Left renal cortex interstitium (tissue), 4 donors: Measurements from ENCODE around the gene MT2A. TPM values are rescaled to one million over a fixed set of nuclear protein-coding genes. Genes with fewer than 3 reads are reported as not detected.

Source experiments
- DNase-seq, 4 donors: peaks; one replicate each; pipeline ENCODE4 v3.0.0-alpha.2; 2013; ENCODE audit warnings: low read depth in 4 of 4, low spot score in 2 of 4, missing footprints in 1 of 4
- polyA plus RNA-seq, 4 donors: library from polyadenylated mRNA; unstranded; fragments of 120-200 nt; gene quantifications; one replicate each; pipeline ENCODE4 v1.2.1, GENCODE V29; 2013; ENCODE audit not compliant: insufficient read length in 4 of 4

The MT2A gene
- polyA plus RNA-seq, 4 donors, result 26.1 to 41.7 (median 31.1) TPM

GRCh38 chr16:56594292-56594619, 14.1 kb upstream of the MT2A start:
- no peak for DNase-seq

GRCh38 chr16:56600398-56600999, 7.9 kb upstream of the MT2A start:
- DNase-seq, result no peak

DNA sequence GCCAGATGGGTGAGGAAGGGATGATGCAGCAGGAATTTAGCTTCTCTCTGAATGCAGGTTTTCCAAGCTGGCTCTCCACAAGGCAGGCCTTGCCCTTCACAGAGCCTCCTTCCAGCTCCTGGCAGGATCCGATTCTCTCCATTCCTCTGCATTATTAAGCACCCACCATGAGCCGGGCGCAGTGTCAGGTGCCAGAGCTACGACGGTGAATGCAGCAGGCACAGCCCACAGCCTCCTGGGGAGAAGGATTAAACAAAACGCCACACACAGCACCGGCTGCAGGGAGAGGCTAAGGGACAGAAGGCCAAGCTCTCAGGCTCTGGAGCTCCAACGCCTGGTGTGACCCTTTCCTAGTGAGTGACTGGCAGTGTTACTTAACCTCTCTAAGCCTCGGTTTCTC, 7.1 kb upstream of the MT2A start:
- no peak for DNase-seq

GRCh38 chr16:56603589-56603988, 4.8 kb upstream of the MT2A start:
- DNase-seq, result no peak

DNA sequence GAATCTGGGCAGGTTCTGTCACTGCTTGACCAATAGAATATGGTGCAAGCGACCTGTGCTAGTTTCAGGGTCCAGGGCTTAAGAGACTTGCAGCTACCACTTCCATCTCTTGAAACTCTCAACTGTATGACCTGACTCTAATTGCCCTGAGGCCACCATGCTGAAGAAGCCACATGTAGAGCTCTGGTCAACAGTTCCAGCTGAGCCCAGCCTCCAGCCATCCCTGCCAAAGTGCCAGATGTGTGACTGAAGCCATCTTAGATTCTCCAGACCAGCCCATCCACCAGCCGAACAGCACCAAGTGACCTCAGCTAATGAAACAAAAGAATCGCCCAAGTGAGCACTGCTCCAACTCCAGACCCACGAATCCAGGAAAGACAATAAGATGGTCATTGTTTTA, 3.4 kb upstream of the MT2A start:
- DNase-seq, result no peak

GRCh38 chr16:56605475-56605874, 2.9 kb upstream of the MT2A start:
- DNase-seq, result no peak

DNA sequence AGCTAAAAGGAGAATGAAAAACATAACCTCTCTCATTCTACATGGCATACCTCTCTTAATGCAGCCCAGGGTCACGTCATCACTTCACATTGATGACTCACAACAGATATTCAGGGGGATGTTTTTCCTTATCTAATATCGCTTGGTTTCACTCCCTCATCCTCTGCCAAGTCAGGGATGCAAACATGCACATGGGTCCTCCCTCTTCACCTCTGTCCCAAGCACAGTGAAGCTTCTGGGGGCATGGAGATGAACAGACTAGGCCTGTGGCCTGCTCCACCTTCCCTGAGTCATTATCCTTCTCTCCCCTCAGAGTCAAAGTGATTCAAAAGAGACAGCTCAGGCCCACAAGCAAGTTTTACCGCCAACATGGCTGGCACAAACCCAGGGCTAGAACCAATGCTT, 2.3 kb upstream of the MT2A start:
- DNase-seq, result no peak

DNA sequence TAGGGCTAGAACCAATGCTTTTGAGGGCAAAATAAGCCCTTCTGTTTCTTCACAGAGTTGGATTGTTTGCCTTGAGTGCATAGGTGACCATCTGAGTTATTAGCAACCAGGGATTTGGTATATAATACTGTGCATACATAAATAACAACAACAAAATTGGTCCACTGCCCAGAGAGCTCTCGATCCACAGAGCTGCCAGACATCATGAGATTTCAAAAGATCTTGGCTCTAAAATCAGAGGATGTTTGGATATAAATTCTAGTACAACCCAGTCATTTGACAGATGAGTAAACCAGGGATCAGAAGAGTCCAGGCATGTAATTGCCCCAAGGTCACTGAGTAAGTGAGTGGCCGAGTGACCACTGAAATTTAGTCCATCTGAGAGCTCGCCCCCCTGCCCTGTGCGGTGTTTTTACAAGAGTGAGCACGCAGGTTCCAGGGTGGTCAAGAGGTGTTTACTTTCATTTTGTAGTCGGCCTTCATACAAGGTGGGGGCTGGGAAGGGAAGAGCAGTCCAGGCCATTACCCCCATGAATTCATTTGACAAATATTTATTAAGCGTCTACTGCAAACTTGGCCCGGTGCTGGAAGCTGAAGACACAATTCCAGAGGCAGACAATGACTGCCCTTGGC, 1.8 kb upstream of the MT2A start:
- DNase-seq, result peak in 1 of 4 donors; percentile 56

DNA sequence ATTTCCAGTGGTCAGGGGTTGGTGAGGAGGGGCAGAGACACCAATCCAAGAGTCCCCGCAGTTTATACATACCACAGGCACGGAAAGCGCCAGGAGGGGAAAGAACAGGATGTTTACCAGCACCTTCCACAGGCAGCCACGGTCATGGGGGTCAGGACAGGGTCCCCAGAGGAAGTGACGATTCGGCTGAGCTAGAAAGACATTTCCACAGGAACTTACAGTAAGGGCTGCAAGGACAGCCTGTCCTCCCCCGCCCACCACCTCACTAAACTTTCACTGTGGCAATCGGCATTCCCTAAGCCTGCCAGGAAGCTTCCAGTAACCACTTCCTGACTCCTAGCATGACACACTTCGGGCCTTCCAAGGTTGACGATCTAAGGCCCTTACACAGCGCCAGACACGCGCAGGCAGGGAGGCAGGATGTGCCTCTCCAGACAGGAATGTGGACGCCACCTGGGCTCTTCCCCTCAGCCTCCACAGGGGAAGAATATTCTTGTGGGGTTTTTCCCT, 1.2 kb upstream of the MT2A start:
- peak in 1 of 4 donors; percentile 27 for DNase-seq

DNA sequence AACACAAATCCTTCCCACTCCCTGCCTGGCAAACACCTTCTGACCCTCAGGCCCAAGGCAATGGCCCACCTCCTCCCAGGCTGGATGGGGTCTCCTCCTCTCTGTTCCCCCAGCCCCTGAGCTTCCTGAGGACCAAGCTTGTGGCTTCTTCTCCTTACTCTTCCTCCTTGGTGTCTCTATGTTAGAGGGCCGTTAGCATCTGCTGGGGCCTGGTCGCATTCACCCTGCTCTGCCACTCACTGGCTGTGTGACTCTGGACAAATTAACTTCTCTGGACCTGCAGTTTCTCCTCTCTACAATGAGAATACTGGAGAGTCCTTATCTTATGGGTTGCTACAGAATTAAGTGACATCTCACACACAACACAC, 725 bp upstream of the MT2A start:
- DNase-seq, result no peak

DNA sequence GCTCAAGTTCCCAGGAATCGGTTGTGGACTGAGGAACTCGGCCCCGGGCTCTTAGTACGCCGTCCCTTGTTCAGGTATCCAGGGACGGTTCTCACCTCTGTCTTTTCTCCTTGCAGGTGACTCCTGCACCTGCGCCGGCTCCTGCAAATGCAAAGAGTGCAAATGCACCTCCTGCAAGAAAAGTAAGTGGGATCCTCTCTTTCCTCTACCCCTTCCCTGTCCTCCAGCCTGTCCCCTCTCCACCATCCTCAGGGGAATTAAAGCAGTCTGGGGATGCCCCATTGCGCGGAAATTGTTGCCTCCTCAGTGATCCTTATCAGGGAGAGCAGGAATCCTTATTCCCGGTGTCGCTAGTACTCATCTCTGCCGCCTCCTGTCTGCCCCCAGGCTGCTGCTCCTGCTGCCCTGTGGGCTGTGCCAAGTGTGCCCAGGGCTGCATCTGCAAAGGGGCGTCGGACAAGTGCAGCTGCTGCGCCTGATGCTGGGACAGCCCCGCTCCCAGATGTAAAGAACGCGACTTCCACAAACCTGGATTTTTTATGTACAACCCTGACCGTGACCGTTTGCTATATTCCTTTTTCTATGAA, 585 bp downstream of the MT2A start:
- no peak for DNase-seq

DNA sequence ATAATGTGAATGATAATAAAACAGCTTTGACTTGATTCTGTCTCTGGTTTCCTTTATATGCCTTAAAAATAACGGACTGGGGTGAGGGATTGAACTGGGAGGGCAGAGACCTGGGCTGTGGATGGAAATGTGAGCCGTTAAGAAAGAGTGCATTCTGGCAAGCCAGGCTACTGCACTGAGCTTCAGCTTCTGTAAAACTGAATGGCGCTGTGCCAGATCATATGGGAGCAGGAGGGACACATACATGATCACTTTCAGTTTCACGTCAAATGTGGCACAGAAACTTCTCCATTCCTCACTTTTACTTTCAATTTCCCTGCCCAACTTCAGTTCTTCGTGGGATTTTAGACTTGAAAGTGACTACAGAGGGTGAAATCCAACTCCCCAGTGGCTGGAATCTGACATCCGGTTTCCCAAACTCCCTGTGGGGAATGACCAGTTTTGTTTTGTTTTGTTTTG, 1.1 kb downstream of the MT2A start:
- peak in 1 of 4 donors; percentile 59 for DNase-seq

- no peak for DNase-seq
Observed at GRCh38 chr16:56610017-56610608, 1.7 kb downstream of the MT2A start.

- DNase-seq, result no peak
Observed at GRCh38 chr16:56610609-56611111, 2.3 kb downstream of the MT2A start.

DNA sequence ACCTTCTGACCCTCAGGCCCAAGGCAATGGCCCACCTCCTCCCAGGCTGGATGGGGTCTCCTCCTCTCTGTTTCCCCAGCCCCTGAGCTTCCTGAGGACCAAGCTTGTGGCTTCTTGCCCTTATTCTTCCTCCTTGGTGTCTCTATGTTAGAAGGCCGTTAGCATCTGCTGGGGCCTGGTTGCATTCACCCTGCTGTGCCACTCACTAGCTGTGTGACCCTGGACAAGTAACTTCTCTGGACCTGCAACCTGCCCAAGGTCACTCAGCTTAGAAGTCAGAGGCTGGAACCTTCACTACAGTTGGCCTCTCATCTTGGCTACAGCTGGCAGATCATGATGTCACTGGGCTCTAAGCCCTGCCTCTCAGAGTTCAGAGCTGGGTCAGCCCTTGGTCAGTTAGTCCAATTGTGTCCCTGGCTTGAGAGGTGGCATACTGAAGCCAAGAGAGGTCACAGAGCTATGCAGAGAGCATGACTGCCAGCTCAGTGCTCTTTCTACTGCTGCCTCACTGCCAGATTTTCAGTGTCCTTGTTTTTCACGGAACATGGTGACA, 3.0 kb downstream of the MT2A start:
- no peak for DNase-seq

- DNase-seq, result no peak
Observed at GRCh38 chr16:56613706-56614105, 5.3 kb downstream of the MT2A start.

GRCh38 chr16:56614549-56614991, 6.2 kb downstream of the MT2A start:
- DNase-seq, result no peak

GRCh38 chr16:56615353-56615752, 7.0 kb downstream of the MT2A start:
- no peak for DNase-seq

DNA sequence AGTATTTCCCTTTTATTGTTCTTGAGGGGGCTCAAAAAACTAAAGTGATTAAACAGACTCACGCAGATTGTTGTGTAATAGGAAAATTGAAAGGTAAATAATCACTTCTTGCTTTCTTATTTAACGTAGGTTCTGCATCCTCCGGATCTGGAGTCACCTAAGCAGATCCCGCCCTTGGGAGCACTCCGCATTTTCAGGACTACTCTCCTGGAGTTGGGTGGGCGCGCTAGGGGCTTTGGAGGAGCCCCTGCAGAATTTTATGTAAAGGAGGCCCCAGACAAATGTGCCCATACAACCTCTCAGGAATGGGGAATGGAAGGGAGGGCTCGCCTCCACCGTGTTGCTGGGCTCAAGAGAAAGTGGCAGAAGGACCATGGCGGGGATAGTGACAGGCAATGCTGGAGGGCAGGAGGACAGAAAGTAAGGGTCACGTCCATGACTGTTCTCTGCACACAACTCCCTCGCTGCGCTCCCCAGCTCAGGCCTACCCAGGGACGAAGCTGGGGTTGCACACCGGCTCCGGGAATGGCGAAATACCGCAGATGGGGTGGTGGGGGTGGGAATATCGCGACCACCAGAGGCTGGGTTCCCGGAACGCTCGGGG, 8.3 kb downstream of the MT2A start:
- no peak for DNase-seq

DNA sequence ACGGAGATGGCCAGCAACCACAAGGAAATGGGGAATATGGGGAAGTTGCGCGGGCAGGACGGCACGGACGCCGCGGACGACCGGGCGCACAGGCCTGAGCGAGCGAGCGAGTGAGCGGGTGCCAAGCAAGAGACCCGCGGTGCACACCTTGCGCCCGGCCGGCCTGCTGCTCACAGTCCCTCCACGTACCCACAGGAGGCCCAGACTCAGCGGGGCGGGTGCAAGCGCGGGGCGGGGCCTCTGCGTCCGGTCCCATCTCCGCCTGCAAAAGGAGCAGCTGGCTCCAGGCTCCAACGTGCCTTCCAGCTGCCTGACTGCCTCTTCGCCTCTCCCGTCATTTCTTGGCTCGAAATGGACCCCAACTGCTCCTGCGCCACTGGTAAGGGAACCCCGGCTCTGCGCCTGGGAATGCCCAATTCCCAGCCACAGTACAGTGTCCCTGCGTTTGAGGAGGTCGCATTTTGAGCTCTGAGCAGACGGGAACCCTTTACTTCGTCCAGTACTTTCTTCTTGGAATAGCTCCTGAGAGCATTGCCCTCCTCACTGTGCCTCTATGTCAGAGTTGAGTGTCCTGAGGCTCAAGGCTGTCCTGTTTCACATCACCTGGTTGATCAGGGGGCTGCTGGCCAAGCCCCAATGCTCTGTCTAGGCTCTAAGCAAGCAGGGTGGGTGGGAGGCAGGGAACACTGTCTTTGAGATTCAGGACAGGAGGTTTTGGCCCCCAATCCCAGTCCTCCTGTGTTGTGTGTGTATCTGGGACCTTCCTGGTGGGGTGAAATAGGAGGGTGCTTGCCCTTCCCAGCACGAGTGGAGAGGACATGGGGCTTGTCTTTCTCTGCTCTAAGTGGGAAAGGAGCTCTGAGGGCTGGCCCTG, 9.1 kb downstream of the MT2A start:
- no peak for DNase-seq
